ENCODE measurements around the gene AR. TPM values are rescaled to one million over a fixed set of nuclear protein-coding genes. Genes with fewer than 3 reads are reported as not detected.
A peak's percentile ranks its signal among the peaks of the same experiment; 100 is the strongest.

AR gene, protein sequence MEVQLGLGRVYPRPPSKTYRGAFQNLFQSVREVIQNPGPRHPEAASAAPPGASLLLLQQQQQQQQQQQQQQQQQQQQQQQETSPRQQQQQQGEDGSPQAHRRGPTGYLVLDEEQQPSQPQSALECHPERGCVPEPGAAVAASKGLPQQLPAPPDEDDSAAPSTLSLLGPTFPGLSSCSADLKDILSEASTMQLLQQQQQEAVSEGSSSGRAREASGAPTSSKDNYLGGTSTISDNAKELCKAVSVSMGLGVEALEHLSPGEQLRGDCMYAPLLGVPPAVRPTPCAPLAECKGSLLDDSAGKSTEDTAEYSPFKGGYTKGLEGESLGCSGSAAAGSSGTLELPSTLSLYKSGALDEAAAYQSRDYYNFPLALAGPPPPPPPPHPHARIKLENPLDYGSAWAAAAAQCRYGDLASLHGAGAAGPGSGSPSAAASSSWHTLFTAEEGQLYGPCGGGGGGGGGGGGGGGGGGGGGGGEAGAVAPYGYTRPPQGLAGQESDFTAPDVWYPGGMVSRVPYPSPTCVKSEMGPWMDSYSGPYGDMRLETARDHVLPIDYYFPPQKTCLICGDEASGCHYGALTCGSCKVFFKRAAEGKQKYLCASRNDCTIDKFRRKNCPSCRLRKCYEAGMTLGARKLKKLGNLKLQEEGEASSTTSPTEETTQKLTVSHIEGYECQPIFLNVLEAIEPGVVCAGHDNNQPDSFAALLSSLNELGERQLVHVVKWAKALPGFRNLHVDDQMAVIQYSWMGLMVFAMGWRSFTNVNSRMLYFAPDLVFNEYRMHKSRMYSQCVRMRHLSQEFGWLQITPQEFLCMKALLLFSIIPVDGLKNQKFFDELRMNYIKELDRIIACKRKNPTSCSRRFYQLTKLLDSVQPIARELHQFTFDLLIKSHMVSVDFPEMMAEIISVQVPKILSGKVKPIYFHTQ
- total RNA-seq, result under 1 TPM; 0.67 to 0.98 TPM

DNA sequence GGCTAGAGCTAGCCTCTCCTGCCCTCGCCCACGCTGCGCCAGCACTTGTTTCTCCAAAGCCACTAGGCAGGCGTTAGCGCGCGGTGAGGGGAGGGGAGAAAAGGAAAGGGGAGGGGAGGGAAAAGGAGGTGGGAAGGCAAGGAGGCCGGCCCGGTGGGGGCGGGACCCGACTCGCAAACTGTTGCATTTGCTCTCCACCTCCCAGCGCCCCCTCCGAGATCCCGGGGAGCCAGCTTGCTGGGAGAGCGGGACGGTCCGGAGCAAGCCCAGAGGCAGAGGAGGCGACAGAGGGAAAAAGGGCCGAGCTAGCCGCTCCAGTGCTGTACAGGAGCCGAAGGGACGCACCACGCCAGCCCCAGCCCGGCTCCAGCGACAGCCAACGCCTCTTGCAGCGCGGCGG lies at the start of gene AR:
TSS of gene AR (plus strand) at position 204 of the 400 bp plus-strand sequence. CDS start 1,126 bp downstream, outside the sequence.
- peak; percentile 29 for DNase-seq
- Histone ChIP-seq H3K4me1 (no peaks in the 10 kb centered on the region), H3K27ac (no peak within 1 kb of the TSS), H3K4me3 (peak within 1 kb of the TSS; percentile 7), H3K9ac (ENCODE audit: low read depth in 2 of 2, low read length in 2 of 2) (peak within 1 kb of the TSS in 1 of 2 donors; percentile 24), H3K36me3 (no peaks in the 10 kb centered on the region), H3K27me3 (peaks cover 22% of the 10 kb centered on the region), H3K9me3 (no peaks in the 10 kb centered on the region)
- intact Hi-C loops (cut with DNase I), result no loop called here
- no peak for TF ChIP-seq CTCF (IDR thresholded peaks at IDR 0.05)

DNA sequence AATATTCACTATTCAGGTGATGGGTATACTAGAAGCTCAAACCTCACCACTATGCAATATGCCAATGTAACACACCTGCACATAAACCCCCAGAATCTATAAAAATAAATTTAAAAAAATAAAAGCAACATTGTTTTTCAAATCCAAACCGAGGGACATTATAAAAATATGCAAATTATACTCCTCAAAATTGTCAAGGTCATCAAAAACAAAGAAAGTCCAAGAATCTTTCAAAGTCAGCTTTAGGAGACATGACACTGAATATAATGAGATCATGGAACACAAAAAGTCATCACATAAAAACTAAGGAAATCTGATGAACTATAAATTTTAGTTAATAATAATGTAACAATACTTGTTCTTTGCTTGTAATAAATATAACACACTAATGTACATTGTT lies 43.2 kb upstream of the AR start:
- intact Hi-C loops (cut with DNase I), result no loop called here
- Histone ChIP-seq H3K27ac (no peak overlapping the region), H3K9ac (ENCODE audit: low read depth in 2 of 2, low read length in 2 of 2) (no peak overlapping the region), H3K9me3 (no peaks in the 10 kb centered on the region), H3K36me3 (no peaks in the 10 kb centered on the region), H3K4me1 (no peaks in the 10 kb centered on the region), H3K27me3 (no peaks in the 10 kb centered on the region), H3K4me3 (no peak overlapping the region)
- DNase-seq, result no peak
- no peak for TF ChIP-seq CTCF (IDR thresholded peaks at IDR 0.05)

- no peak for TF ChIP-seq CTCF (IDR thresholded peaks at IDR 0.05)
- no peaks in the 10 kb centered on the region for H3K36me3 ChIP-seq
- H3K9me3 ChIP-seq, result no peaks in the 10 kb centered on the region
- no peak for DNase-seq
- no peak overlapping the region for H3K9ac ChIP-seq (ENCODE audit: low read depth in 2 of 2, low read length in 2 of 2)
- H3K27me3 ChIP-seq, result no peaks in the 10 kb centered on the region
- no peaks in the 10 kb centered on the region for H3K4me1 ChIP-seq
- H3K27ac ChIP-seq, result no peak overlapping the region
- intact Hi-C loops (cut with DNase I), result no loop called here
- H3K4me3 ChIP-seq, result no peak overlapping the region
These were observed 40.8 kb upstream of the AR start for GRCh38 chrX:67503004-67503403.

DNA sequence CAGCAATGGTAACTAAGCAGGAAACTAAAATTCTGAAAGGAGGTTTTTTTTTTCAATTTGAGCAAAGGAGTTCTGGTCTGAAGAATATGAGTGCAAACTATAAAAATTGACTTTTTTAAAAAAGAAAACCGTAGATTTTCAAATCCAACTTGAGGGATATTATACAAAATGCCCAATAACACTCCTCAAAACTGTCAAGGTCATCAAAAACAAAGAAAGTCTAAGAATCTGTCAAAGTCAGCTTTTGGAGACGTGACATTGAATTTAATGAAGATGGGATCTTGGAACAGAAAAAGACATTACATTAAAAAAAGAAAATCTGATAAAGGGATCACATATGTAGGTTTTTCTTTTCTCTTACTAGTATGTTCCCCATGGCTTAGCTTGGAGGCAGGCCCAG lies 40.4 kb upstream of the AR start:
- Histone ChIP-seq H3K4me3 (no peak overlapping the region), H3K27ac (no peak overlapping the region), H3K4me1 (no peaks in the 10 kb centered on the region), H3K27me3 (no peaks in the 10 kb centered on the region), H3K9me3 (no peaks in the 10 kb centered on the region), H3K9ac (ENCODE audit: low read depth in 2 of 2, low read length in 2 of 2) (no peak overlapping the region), H3K36me3 (no peaks in the 10 kb centered on the region)
- TF ChIP-seq CTCF (IDR thresholded peaks at IDR 0.05), result no peak
- intact Hi-C loops (cut with DNase I), result no loop called here
- DNase-seq, result no peak

DNA sequence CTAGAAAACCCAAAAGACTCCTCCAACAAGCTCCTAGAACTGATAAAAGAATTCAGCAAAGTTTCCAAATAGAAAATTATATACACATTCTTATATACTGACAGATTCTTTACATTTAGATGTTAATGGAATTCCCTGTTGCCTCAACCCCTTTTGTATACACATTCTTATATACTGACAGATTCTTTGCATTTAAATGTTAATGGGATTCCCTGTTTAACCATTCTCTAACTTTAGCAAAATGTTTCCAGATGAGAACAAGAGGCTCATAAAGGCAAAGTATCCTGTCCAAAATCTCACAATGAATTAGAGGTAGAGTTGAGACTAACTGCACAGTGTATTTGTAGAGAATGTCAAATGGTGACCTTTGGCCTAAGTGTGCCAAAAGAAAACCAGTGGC lies 23.1 kb upstream of the AR start:
- Histone ChIP-seq H3K27me3 (no peaks in the 10 kb centered on the region), H3K9ac (ENCODE audit: low read depth in 2 of 2, low read length in 2 of 2) (no peak overlapping the region), H3K36me3 (no peaks in the 10 kb centered on the region), H3K4me1 (no peaks in the 10 kb centered on the region), H3K4me3 (no peak overlapping the region), H3K9me3 (no peaks in the 10 kb centered on the region), H3K27ac (no peak overlapping the region)
- no peak for TF ChIP-seq CTCF (IDR thresholded peaks at IDR 0.05)
- intact Hi-C loops (cut with DNase I), result no loop called here
- DNase-seq, result no peak

All from colonic mucosa (tissue), 4 donors.